HepG2 (cell line): ENCODE data around the gene SLC4A9. TPM values are rescaled to one million over a fixed set of nuclear protein-coding genes. Genes with fewer than 3 reads are reported as not detected.

Experiments
- ATAC-seq: fragments of 200-7000 bp; cut with Tn5 transposase; 3 replicates; pipeline ENCODE4 v1.9.1; 2020; ENCODE audit warnings: mild to moderate bottlenecking, moderate library complexity
- BruUV-seq: library from RNA; stranded (reverse); fragments of 400-500 nt; replicated peaks from 2 replicates; lab custom pipeline; 2021; lab: Mats Ljungman, UMichigan
- CTCF ChIA-PET: fragments of 300-600 bp; formaldehyde crosslinking; extraction: SDS; loops from one replicate; lab custom pipeline; 2021; ENCODE audit warnings: low total read pairs, inconsistent platforms, low intra/inter-chr PET ratio; lab: Yijun Ruan, JAX
- POLR2A ChIA-PET: fragments of 350-600 bp; sonication (Branson Sonifier 250); formaldehyde crosslinking; loops from one replicate; lab custom pipeline; 2020; ENCODE audit warnings: antibody characterized with exemption, inconsistent platforms; lab: Yijun Ruan, JAX
- DNase-seq: peaks from one replicate; pipeline ENCODE4 v3.0.0-alpha.2; 2015; ENCODE audit warnings: low spot score
- FAIRE-seq: peaks from 3 replicates; lab custom pipeline; 2011; peaks lifted over from hg19 to GRCh38; lab: Jason Lieb, UNC
- H2AFZ ChIP-seq: one replicate; pipeline ENCODE4 v1.6.1; 2011; ENCODE audit warnings: low read length, inconsistent platforms
- H3K27ac ChIP-seq: fragments of 300-600 bp; 3 replicates; pipeline ENCODE4 v1.8.0; 2011; ENCODE audit warnings: mixed run types, mild to moderate bottlenecking, mixed read lengths, low read length, inconsistent platforms; ENCODE audit not compliant: insufficient read depth; ENCODE audit errors: extremely low read length
- H3K27me3 ChIP-seq, 2 experiments: fragments of 200-600 bp in 1 of 2; 2 replicates in 1 of 2; 3 replicates in 1 of 2; pipeline versions ENCODE4 v1.6.0 to v1.8.0; 2011; ENCODE audit warnings: low read length in 2 of 2, mild to moderate bottlenecking in 2 of 2, moderate library complexity in 2 of 2, inconsistent platforms in 1 of 2; ENCODE audit not compliant: insufficient read depth in 2 of 2, control insufficient read depth in 1 of 2
- H3K36me3 ChIP-seq, 2 experiments: fragments of 200-600 bp in 1 of 2; replicated peaks in 1 of 2; 2 replicates in 1 of 2; 3 replicates in 1 of 2; pipeline versions ENCODE4 v1.5.1 to v1.8.0; 2011; ENCODE audit warnings: low read length in 2 of 2, inconsistent platforms in 1 of 2; ENCODE audit not compliant: insufficient read depth in 2 of 2, control insufficient read depth in 1 of 2
- H3K4me1 ChIP-seq: 2 replicates; pipeline ENCODE4 v1.5.1; 2012; ENCODE audit warnings: low read length, inconsistent platforms; ENCODE audit not compliant: insufficient read depth
- H3K4me2 ChIP-seq: 2 replicates; pipeline ENCODE4 v1.6.0; 2011; ENCODE audit warnings: low read depth, low read length, inconsistent platforms
- H3K4me3 ChIP-seq, 3 experiments: fragments of 200-600 bp in 1 of 3; sonication (generic), shearing (Covaris generic) in 1 of 3; replicated peaks in 1 of 3; 2 replicates each; pipeline ENCODE4 v1.5.1; 2011 to 2016; ENCODE audit warnings: low read length in 3 of 3, inconsistent platforms in 2 of 3, low read depth in 2 of 3, mild to moderate bottlenecking in 2 of 3, control low read depth in 1 of 3, mixed read lengths in 1 of 3; ENCODE audit not compliant: insufficient read depth in 1 of 3
- H3K79me2 ChIP-seq: one replicate; pipeline ENCODE4 v1.6.1; 2011; ENCODE audit warnings: low read length, inconsistent platforms; ENCODE audit not compliant: insufficient read depth
- H3K9ac ChIP-seq: 2 replicates; pipeline ENCODE4 v1.6.0; 2011; ENCODE audit warnings: mild to moderate bottlenecking, low read depth, low read length, inconsistent platforms; ENCODE audit not compliant: insufficient read depth
- H3K9me3 ChIP-seq: 2 replicates; pipeline ENCODE4 v1.5.1; 2012; ENCODE audit warnings: mild to moderate bottlenecking, low read length
- H4K20me1 ChIP-seq: 2 replicates; pipeline ENCODE4 v1.6.0; 2011; ENCODE audit warnings: inconsistent platforms, mild to moderate bottlenecking, low read length, moderate library complexity; ENCODE audit not compliant: insufficient read depth
- DNMT3B ChIP-seq: conservative IDR thresholded peaks from 2 replicates; pipeline ENCODE4 v1.6.1; 2016; ENCODE audit warnings: missing biosample characterization, control low read depth
- MAFF ChIP-seq: IDR thresholded peaks from 2 replicates; pipeline ENCODE4 v1.6.1; 2011; ENCODE audit warnings: low read depth, low read length, improper control_type of control experiment
- TBX2 ChIP-seq: sonication (generic); formaldehyde crosslinking; IDR thresholded peaks from 2 replicates; pipeline ENCODE4 v1.5.0; 2020; ENCODE audit warnings: missing genetic modification reagents, mild to moderate bottlenecking, borderline replicate concordance
- ZNF274 ChIP-seq: sonication (generic); formaldehyde crosslinking; IDR thresholded peaks from 2 replicates; pipeline ENCODE4 v1.5.1; 2020; ENCODE audit warnings: mild to moderate bottlenecking, missing genetic modification reagents
- ZNF563 ChIP-seq: sonication (generic); formaldehyde crosslinking; IDR thresholded peaks from 2 replicates; pipeline ENCODE4 v1.8.0; 2022; ENCODE audit warnings: mild to moderate bottlenecking, moderate library complexity, missing genetic modification reagents
- WGBS: methylation state at CpG from one replicate; pipeline ENCODE4 v1.1.6; 2017; ENCODE audit warnings: low lambda C conversion rate; 5-methylcytosine and 5-hydroxymethylcytosine counted together
- in situ Hi-C: cut with HindIII; loops from 2 replicates; pipeline ENCODE4 v1.10.0; 2017; ENCODE audit warnings: low pct_unique_long_range_greater_than_20kb; ENCODE audit not compliant: extremely low pct_ligation_motif_present
- intact Hi-C: fragments of 100-400 bp; cut with micrococcal nuclease; formaldehyde crosslinking; loops from one replicate; pipeline ENCODE4 v1.10.0; 2022; ENCODE audit not compliant: unreplicated experiment
- polyA plus RNA-seq, 8 experiments: library from polyadenylated mRNA; depleted of rRNA in 3 of 8; stranded (reverse) in 7 of 8; unstranded in 1 of 8; fragments of >200 nt; fragmentation: Illumina TruSeq in 4 of 8; extraction: Trizol in 4 of 8; gene quantifications; 2 replicates each; pipeline versions ENCODE4 v1.2.1 to v1.2.3, GENCODE V29; 2011 to 2016; ENCODE audit warnings: low read depth in 4 of 8, missing spikeins in 1 of 8, mixed read lengths in 1 of 8; ENCODE audit not compliant: insufficient read depth in 1 of 8
- total RNA-seq, 5 experiments: library from RNA; depleted of rRNA; stranded (reverse); fragments of >200 nt; fragmentation: Illumina TruSeq; extraction: Trizol; gene quantifications; 2 replicates each; pipeline ENCODE4 v1.2.3, GENCODE V29; 2016; ENCODE audit warnings: low read depth in 1 of 5
- TF ChIP-seq, protein P1 (sequence below): IDR thresholded peaks from 2 replicates; pipeline ENCODE4 v1.6.1; 2012; ENCODE audit warnings: low read length, improper control_type of control experiment
- TF ChIP-seq, protein P2 (sequence below): sonication (generic); formaldehyde crosslinking; IDR thresholded peaks from 2 replicates; pipeline ENCODE4 v1.8.0; 2022; ENCODE audit warnings: mild to moderate bottlenecking, missing genetic modification reagents, moderate library complexity
- TF ChIP-seq, protein P3 (sequence below): sonication (generic); formaldehyde crosslinking; IDR thresholded peaks from one replicate; pipeline ENCODE4 v1.5.1; 2020; ENCODE audit warnings: mild to moderate bottlenecking, missing genetic modification reagents; ENCODE audit errors: not compliant biosample characterization
- TF ChIP-seq, protein P4 (sequence below): sonication (generic); formaldehyde crosslinking; IDR thresholded peaks from 2 replicates; pipeline ENCODE4 v1.5.0; 2020; ENCODE audit warnings: missing genetic modification reagents
- TF ChIP-seq, protein P5 (sequence below): IDR thresholded peaks from 2 replicates; pipeline ENCODE4 v1.6.1; 2016; ENCODE audit warnings: missing compliant biosample characterization, missing genetic modification reagents, borderline replicate concordance

The SLC4A9 gene
- total and polyA plus RNA-seq, 2 of the 13 experiments (the other 11 are each of a cell fraction or from before 2014, with no cell fraction given): not detected

DNA sequence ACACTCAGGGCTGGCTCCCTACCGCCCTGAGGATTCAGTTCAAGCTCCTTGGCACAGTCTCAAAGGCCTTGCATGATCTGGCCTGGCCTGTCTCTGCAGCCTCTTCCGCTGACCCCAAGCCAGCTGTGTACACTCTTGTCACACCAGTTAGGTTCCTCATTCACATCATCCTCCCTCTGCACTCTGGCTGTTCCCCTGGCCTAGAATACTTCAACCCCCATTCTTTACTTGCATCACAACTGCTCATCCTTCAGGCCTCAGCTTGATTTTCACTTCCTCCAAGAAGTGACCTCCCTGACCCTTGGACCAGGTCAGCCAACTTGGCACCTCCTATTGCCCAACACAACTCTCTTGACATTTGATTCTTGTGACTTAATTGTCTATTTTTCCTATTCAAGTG, 38.2 kb upstream of the SLC4A9 start:
- no peaks in the 10 kb centered on the region for H3K79me2 ChIP-seq
- no TSS peak for BruUV-seq
- no peak overlapping the region for H3K4me2 ChIP-seq
- ATAC-seq: no peak
- DNase-seq: no peak
- no peak overlapping the region for H3K4me3 ChIP-seq
- CTCF ChIA-PET: no interaction called here
- no peak overlapping the region for H3K27ac ChIP-seq
- intact Hi-C loops: no loop called here
- no peak for FAIRE-seq
- no peak overlapping the region for H3K9ac ChIP-seq
- peaks cover 61% of the 10 kb centered on the region for H3K4me1 ChIP-seq
- no peaks in the 10 kb centered on the region for H3K36me3 ChIP-seq
- in situ Hi-C loops: no loop called here
- no peaks in the 10 kb centered on the region for H4K20me1 ChIP-seq
- H3K9me3 ChIP-seq: no peaks in the 10 kb centered on the region
- H2AFZ ChIP-seq: no peak overlapping the region
- H3K27me3 ChIP-seq: no peaks in the 10 kb centered on the region; a peak in 2 of 5 replicates
- POLR2A ChIA-PET: no interaction called here
- WGBS: 43% methylated on average over 2 of the region's 2 CpGs
- no peak for TF ChIP-seq TBX2 (CRISPR knock-in tag)
- no peak for TF ChIP-seq DNMT3B (CRISPR knock-in tag)
- TF ChIP-seq, protein P1, sequence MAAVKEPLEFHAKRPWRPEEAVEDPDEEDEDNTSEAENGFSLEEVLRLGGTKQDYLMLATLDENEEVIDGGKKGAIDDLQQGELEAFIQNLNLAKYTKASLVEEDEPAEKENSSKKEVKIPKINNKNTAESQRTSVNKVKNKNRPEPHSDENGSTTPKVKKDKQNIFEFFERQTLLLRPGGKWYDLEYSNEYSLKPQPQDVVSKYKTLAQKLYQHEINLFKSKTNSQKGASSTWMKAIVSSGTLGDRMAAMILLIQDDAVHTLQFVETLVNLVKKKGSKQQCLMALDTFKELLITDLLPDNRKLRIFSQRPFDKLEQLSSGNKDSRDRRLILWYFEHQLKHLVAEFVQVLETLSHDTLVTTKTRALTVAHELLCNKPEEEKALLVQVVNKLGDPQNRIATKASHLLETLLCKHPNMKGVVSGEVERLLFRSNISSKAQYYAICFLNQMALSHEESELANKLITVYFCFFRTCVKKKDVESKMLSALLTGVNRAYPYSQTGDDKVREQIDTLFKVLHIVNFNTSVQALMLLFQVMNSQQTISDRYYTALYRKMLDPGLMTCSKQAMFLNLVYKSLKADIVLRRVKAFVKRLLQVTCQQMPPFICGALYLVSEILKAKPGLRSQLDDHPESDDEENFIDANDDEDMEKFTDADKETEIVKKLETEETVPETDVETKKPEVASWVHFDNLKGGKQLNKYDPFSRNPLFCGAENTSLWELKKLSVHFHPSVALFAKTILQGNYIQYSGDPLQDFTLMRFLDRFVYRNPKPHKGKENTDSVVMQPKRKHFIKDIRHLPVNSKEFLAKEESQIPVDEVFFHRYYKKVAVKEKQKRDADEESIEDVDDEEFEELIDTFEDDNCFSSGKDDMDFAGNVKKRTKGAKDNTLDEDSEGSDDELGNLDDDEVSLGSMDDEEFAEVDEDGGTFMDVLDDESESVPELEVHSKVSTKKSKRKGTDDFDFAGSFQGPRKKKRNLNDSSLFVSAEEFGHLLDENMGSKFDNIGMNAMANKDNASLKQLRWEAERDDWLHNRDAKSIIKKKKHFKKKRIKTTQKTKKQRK: no peak
- TF ChIP-seq, protein P2, sequence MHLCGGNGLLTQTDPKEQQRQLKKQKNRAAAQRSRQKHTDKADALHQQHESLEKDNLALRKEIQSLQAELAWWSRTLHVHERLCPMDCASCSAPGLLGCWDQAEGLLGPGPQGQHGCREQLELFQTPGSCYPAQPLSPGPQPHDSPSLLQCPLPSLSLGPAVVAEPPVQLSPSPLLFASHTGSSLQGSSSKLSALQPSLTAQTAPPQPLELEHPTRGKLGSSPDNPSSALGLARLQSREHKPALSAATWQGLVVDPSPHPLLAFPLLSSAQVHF (CRISPR knock-in tag): no peak
- no peak for TF ChIP-seq ZNF274 (CRISPR knock-in tag)
- TF ChIP-seq, protein P3, sequence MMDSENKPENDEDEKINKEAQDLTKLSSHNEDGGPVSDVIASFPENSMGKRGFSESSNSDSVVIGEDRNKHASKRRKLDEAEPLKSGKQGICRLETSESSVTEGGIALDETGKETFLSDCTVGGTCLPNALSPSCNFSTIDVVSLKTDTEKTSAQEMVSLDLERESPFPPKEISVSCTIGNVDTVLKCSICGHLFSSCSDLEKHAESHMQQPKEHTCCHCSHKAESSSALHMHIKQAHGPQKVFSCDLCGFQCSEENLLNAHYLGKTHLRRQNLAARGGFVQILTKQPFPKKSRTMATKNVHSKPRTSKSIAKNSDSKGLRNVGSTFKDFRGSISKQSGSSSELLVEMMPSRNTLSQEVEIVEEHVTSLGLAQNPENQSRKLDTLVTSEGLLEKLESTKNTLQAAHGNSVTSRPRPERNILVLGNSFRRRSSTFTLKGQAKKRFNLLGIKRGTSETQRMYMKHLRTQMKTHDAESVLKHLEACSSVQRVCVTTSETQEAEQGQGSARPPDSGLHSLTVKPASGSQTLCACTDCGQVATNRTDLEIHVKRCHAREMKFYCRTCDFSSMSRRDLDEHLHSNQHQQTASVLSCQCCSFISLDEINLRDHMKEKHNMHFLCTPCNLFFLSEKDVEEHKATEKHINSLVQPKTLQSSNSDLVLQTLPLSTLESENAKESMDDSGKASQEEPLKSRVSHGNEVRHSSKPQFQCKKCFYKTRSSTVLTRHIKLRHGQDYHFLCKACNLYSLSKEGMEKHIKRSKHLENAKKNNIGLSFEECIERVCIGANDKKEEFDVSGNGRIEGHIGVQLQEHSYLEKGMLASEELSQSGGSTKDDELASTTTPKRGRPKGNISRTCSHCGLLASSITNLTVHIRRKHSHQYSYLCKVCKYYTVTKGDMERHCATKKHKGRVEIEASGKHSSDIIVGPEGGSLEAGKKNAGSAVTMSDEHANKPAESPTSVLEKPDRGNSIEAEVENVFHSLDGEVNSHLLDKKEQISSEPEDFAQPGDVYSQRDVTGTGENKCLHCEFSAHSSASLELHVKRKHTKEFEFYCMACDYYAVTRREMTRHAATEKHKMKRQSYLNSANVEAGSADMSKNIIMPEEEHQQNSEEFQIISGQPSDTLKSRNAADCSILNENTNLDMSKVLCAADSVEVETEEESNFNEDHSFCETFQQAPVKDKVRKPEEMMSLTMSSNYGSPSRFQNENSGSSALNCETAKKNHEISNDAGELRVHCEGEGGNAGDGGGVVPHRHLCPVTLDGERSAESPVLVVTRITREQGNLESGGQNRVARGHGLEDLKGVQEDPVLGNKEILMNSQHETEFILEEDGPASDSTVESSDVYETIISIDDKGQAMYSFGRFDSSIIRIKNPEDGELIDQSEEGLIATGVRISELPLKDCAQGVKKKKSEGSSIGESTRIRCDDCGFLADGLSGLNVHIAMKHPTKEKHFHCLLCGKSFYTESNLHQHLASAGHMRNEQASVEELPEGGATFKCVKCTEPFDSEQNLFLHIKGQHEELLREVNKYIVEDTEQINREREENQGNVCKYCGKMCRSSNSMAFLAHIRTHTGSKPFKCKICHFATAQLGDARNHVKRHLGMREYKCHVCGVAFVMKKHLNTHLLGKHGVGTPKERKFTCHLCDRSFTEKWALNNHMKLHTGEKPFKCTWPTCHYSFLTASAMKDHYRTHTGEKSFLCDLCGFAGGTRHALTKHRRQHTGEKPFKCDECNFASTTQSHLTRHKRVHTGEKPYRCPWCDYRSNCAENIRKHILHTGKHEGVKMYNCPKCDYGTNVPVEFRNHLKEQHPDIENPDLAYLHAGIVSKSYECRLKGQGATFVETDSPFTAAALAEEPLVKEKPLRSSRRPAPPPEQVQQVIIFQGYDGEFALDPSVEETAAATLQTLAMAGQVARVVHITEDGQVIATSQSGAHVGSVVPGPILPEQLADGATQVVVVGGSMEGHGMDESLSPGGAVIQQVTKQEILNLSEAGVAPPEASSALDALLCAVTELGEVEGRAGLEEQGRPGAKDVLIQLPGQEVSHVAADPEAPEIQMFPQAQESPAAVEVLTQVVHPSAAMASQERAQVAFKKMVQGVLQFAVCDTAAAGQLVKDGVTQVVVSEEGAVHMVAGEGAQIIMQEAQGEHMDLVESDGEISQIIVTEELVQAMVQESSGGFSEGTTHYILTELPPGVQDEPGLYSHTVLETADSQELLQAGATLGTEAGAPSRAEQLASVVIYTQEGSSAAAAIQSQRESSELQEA: no peak
- TF ChIP-seq MAFF: no peak
- TF ChIP-seq ZNF563 (CRISPR knock-in tag): no peak
- TF ChIP-seq, protein P4, sequence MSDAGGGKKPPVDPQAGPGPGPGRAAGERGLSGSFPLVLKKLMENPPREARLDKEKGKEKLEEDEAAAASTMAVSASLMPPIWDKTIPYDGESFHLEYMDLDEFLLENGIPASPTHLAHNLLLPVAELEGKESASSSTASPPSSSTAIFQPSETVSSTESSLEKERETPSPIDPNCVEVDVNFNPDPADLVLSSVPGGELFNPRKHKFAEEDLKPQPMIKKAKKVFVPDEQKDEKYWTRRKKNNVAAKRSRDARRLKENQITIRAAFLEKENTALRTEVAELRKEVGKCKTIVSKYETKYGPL (CRISPR knock-in tag): no peak
- TF ChIP-seq, protein P5, sequence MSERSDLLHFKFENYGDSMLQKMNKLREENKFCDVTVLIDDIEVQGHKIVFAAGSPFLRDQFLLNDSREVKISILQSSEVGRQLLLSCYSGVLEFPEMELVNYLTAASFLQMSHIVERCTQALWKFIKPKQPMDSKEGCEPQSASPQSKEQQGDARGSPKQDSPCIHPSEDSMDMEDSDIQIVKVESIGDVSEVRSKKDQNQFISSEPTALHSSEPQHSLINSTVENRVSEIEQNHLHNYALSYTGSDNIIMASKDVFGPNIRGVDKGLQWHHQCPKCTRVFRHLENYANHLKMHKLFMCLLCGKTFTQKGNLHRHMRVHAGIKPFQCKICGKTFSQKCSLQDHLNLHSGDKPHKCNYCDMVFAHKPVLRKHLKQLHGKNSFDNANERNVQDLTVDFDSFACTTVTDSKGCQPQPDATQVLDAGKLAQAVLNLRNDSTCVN: no peak
